Measurements from ENCODE around the gene P2RY6. TPM values are rescaled to one million over a fixed set of nuclear protein-coding genes. Genes with fewer than 3 reads are reported as not detected.

The P2RY6 gene
- total and polyA plus RNA-seq, 2 experiments from 2014 or later, result 2.6 to 8.9 TPM

DNA sequence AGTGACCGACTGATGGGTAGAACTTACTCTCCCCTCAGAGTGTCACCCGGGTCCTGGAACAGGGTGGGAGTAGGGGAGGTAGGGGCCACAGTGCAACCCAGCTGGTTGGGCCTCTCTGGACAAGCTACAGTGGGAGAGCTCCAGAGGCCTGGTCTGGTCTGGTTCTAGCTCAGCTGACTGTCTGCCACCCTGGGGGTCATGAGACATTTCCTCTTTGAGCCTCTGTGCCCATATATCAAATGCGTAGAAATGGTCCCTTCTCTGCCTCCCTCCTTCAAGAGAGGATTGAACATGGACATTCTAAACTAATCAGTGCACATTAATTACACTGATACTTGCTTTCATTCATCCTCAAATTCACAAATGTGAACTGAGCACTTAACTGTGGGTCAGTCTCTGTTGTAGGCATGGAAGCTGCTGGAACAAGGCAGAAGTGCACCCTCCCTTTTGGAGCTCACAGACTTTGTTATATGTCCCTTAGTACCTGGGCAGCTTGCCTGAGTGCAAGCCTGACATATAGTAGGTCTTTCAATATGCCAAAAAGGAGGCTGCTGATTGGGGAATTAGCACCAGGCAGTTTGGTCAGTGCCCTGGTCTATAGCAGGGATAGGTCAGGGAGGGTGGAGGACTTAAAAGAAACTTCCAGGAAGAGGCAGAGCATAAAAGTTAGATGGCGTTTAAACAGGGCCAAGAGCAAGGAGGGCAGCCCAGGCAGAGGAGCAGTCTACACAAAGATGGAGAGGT lies 61.7 kb downstream of the P2RY6 start:
- TF ChIP-seq EZH2 (IDR thresholded peaks at IDR 0.05; ENCODE audit: borderline replicate concordance) (no peak), EZH2phosphoT487 (IDR thresholded peaks at IDR 0.05; ENCODE audit: low read depth, severe bottlenecking, unreplicated experiment) (no peak)
- TF ChIP-seq, protein P1, sequence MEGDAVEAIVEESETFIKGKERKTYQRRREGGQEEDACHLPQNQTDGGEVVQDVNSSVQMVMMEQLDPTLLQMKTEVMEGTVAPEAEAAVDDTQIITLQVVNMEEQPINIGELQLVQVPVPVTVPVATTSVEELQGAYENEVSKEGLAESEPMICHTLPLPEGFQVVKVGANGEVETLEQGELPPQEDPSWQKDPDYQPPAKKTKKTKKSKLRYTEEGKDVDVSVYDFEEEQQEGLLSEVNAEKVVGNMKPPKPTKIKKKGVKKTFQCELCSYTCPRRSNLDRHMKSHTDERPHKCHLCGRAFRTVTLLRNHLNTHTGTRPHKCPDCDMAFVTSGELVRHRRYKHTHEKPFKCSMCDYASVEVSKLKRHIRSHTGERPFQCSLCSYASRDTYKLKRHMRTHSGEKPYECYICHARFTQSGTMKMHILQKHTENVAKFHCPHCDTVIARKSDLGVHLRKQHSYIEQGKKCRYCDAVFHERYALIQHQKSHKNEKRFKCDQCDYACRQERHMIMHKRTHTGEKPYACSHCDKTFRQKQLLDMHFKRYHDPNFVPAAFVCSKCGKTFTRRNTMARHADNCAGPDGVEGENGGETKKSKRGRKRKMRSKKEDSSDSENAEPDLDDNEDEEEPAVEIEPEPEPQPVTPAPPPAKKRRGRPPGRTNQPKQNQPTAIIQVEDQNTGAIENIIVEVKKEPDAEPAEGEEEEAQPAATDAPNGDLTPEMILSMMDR (IDR thresholded peaks at IDR 0.05; ENCODE audit: poor library complexity), result no peak
- Histone ChIP-seq H3K27me3 (no peaks in the 10 kb centered on the region), H3K4me1 (ENCODE audit: insufficient read depth) (peaks cover 59% of the 10 kb centered on the region), H3K27ac (peak overlapping the region; percentile 95), H3K9me3 (ENCODE audit: low read depth) (no peaks in the 10 kb centered on the region), H3K36me3 (replicated peaks; ENCODE audit: insufficient read depth, low read depth) (no peaks in the 10 kb centered on the region), H3K79me2 (peaks cover 87% of the 10 kb centered on the region), H3K4me3 (no peak overlapping the region), H3K4me2 (peak overlapping the region; percentile 67), H2AFZ (no peak overlapping the region), H4K20me1 (ENCODE audit: insufficient read depth, poor library complexity, severe bottlenecking) (peaks cover 19% of the 10 kb centered on the region), H3K9me2 (replicated peaks; ENCODE audit: insufficient read depth) (no peaks in the 10 kb centered on the region)
- DNase-seq (ENCODE audit: low spot score), result no peak
- WGBS (ENCODE audit: low lambda C conversion rate, missing lambda C conversion rate), result 87% methylated on average over 4 of the region's 4 CpGs

DNA sequence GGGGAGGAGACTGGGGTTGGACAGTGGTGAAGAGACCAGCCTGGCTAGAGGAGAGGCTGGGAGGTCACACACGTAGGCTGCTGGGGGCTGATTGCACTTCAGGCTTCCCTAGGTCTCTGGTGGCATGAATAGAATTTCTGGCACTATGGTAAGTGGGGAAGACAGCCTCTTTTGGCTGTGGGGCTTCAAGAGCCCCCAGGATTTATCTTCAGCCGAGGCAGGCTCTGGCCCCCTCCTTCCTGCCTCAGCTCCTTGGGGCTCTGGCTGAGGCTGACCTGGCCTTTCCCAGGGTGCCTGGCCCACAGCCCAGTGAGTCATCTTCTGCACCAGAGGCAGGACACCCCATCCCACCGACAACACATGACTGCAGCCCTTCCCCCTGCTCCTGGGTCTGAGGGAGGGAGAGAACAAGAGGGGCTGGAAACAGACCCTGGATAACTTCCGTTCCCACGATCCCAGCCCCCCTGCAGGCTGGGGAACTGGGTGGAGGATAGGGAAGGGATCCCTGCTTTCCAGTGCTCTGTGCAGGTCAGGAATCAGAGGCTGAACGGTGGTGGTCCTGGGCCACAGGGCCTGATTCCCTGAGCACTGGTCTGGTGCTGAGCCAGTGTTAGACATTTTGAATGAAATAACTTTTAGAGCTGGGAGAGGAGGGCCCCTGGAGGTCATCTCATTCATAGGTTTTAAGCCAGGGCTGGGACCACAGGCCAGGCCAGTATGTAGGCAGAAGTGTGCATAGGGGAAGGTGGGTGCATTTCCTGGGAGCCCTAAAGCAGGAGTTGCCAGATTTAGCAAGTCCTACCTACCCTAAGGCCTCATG lies 62.5 kb downstream of the P2RY6 start:
- Histone ChIP-seq H3K4me2 (peak overlapping the region; percentile 67), H2AFZ (no peak overlapping the region), H3K79me2 (peaks cover 88% of the 10 kb centered on the region), H3K27me3 (no peaks in the 10 kb centered on the region), H3K9me3 (ENCODE audit: low read depth) (no peaks in the 10 kb centered on the region), H3K4me3 (no peak overlapping the region), H3K36me3 (replicated peaks; ENCODE audit: insufficient read depth, low read depth) (no peaks in the 10 kb centered on the region), H3K4me1 (ENCODE audit: insufficient read depth) (peaks cover 58% of the 10 kb centered on the region), H3K27ac (peak overlapping the region; percentile 95), H4K20me1 (ENCODE audit: insufficient read depth, poor library complexity, severe bottlenecking) (peaks cover 27% of the 10 kb centered on the region), H3K9me2 (replicated peaks; ENCODE audit: insufficient read depth) (no peaks in the 10 kb centered on the region)
- TF ChIP-seq EZH2phosphoT487 (IDR thresholded peaks at IDR 0.05; ENCODE audit: low read depth, severe bottlenecking, unreplicated experiment), result no peak
- TF ChIP-seq, protein P1 (IDR thresholded peaks at IDR 0.05; ENCODE audit: poor library complexity), result peak; percentile 4
- DNase-seq (ENCODE audit: low spot score), result peak; percentile 80
- WGBS (ENCODE audit: low lambda C conversion rate, missing lambda C conversion rate), result 18% methylated on average over 6 of the region's 6 CpGs

DNA sequence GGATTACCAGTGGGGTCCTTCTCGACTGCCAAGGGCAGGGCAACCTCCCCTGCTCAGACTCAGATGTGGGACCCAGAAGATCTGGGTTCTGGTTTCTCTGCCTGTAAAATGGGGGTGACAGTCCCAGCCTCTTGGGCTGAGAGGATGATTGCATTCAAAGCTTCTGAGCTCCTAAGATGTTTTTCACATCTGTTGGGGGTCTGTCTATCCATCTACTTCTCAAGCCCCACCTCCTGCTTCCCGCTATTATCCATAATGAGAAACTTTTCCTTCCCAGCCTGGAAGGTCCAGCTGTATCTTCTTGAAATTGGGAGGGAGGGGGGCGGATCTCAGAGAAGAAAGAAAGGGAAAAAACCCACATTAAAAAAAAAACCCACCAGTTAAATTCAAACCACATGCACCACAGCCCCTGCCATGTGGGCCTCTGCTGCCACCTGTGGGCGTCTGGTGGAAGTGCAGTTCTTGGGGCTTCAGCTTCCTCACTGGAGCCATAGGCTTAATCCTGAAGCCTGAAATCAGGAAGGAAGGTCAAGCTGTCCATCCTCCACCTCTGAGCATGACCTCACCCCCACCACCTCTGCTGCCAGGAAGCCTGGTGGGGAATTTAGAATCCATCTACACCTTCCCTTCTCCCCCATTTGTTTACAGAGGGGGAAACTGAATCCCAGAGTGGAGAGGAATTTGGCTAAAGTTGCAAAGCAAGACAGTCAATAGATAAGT lies 63.2 kb downstream of the P2RY6 start:
- peak; percentile 87 for DNase-seq (ENCODE audit: low spot score)
- 9% methylated on average over 4 of the region's 4 CpGs for WGBS (ENCODE audit: low lambda C conversion rate, missing lambda C conversion rate)
- Histone ChIP-seq H3K4me2 (peak overlapping the region; percentile 67), H3K27ac (peak overlapping the region; percentile 95), H2AFZ (no peak overlapping the region), H3K4me3 (no peak overlapping the region), H3K4me1 (ENCODE audit: insufficient read depth) (peaks cover 50% of the 10 kb centered on the region), H4K20me1 (ENCODE audit: insufficient read depth, poor library complexity, severe bottlenecking) (peaks cover 35% of the 10 kb centered on the region), H3K27me3 (no peaks in the 10 kb centered on the region), H3K9me3 (ENCODE audit: low read depth) (no peaks in the 10 kb centered on the region), H3K36me3 (replicated peaks; ENCODE audit: insufficient read depth, low read depth) (no peaks in the 10 kb centered on the region), H3K9me2 (replicated peaks; ENCODE audit: insufficient read depth) (no peaks in the 10 kb centered on the region), H3K79me2 (peaks cover 88% of the 10 kb centered on the region)
- no peak for TF ChIP-seq EZH2phosphoT487 (IDR thresholded peaks at IDR 0.05; ENCODE audit: low read depth, severe bottlenecking, unreplicated experiment)
- TF ChIP-seq, protein P1 (IDR thresholded peaks at IDR 0.05; ENCODE audit: poor library complexity), result peak; percentile 99
